Measurements from ENCODE around the gene OSBP2. TPM values are rescaled to one million over a fixed set of nuclear protein-coding genes. Genes with fewer than 3 reads are reported as not detected.

OSBP2 gene
- total RNA-seq, 1 experiment from 2014 or later: 6.2 TPM

DNA sequence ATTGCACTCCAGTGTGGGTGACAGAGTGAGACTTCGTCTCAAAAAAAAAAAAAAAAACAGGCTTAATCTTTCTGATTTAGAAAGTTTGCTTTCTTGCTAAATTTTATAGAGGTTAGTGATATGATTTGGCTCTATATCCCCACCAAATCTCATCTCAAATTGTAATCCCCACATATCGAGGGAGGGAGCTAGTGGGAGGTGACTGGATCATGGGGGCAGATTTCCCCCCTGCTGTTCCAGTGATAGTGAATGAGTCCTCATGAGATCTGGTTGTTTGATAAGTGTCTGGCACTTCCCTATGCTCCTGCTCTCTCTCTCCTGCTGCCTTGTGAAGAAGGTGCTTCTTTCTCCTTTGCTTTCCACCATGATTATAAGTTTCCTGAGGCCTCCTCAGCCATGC lies 90.9 kb downstream of the OSBP2 start:
- TF ChIP-seq, protein P1, sequence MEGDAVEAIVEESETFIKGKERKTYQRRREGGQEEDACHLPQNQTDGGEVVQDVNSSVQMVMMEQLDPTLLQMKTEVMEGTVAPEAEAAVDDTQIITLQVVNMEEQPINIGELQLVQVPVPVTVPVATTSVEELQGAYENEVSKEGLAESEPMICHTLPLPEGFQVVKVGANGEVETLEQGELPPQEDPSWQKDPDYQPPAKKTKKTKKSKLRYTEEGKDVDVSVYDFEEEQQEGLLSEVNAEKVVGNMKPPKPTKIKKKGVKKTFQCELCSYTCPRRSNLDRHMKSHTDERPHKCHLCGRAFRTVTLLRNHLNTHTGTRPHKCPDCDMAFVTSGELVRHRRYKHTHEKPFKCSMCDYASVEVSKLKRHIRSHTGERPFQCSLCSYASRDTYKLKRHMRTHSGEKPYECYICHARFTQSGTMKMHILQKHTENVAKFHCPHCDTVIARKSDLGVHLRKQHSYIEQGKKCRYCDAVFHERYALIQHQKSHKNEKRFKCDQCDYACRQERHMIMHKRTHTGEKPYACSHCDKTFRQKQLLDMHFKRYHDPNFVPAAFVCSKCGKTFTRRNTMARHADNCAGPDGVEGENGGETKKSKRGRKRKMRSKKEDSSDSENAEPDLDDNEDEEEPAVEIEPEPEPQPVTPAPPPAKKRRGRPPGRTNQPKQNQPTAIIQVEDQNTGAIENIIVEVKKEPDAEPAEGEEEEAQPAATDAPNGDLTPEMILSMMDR (IDR thresholded peaks at IDR 0.05; ENCODE audit: insufficient read depth in 1 of 2, low read depth in 1 of 2, low read length in 1 of 2, severe bottlenecking in 1 of 2, unreplicated experiment in 1 of 2): no peak
- H3K27me3 Mint-ChIP-seq (ENCODE audit: insufficient read depth, unreplicated experiment): peaks cover 3% of the 10 kb centered on the region
- no peaks in the 10 kb centered on the region for H3K36me3 ChIP-seq (ENCODE audit: control insufficient read depth, insufficient read depth, low read length)
- H3K4me3 ChIP-seq (ENCODE audit: low read depth, low read length): no peak overlapping the region
- H3K27me3 ChIP-seq (replicated peaks; ENCODE audit: control insufficient read depth, insufficient read depth, low read length): no peaks in the 10 kb centered on the region
- H3K4me1 ChIP-seq: peaks cover 12% of the 10 kb centered on the region
- intact Hi-C loops (cut with micrococcal nuclease; ENCODE audit: unreplicated experiment): no loop called here
- ChIA-PET POLR2A (interaction anchor here (0.7 kb wide), 1 partner anchor 177 kb away, joined by 3 read pairs; no protein-coding TSS in a partner anchor), CTCF (no interaction called here)
- H3K9me3 ChIP-seq: no peaks in the 10 kb centered on the region
- peaks cover 5% of the 10 kb centered on the region for H3K36me3 Mint-ChIP-seq (ENCODE audit: insufficient read depth, unreplicated experiment)
- no peak overlapping the region for H3K27ac Mint-ChIP-seq (ENCODE audit: unreplicated experiment)
- peaks cover 11% of the 10 kb centered on the region for H3K4me1 Mint-ChIP-seq (ENCODE audit: low read depth, unreplicated experiment)
- H3K9me3 Mint-ChIP-seq (ENCODE audit: unreplicated experiment): no peaks in the 10 kb centered on the region
- no peak for DNase-seq
- BruUV-seq (replicated peaks): no TSS peak
- no peak overlapping the region for H3K4me3 Mint-ChIP-seq (ENCODE audit: unreplicated experiment)

DNA sequence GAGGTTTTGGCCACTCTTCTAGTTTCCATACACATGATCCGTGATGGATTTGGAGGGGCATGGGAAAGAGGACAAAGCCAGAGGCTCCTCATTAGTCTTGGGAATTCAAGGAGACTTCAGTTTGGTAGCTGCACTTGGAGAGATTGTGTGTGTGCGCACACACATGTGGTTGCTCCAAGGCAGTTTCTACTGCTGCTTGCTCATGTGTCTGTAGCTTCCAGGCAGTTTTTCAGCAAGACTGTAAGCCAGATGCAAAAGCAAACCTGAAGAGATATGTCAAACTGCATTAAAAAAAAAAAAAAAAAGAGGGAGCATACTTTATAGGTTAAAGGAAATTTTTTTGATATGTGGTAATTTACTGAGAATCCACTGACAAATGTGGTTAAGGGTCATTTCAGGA lies 95.7 kb downstream of the OSBP2 start:
- no peak overlapping the region for H3K4me3 ChIP-seq (ENCODE audit: low read depth, low read length)
- intact Hi-C loops (cut with micrococcal nuclease; ENCODE audit: unreplicated experiment): no loop called here
- H3K9me3 ChIP-seq: no peaks in the 10 kb centered on the region
- no peaks in the 10 kb centered on the region for H3K27me3 ChIP-seq (replicated peaks; ENCODE audit: control insufficient read depth, insufficient read depth, low read length)
- no peaks in the 10 kb centered on the region for H3K4me1 ChIP-seq
- H3K9me3 Mint-ChIP-seq (ENCODE audit: unreplicated experiment): no peaks in the 10 kb centered on the region
- H3K36me3 ChIP-seq (ENCODE audit: control insufficient read depth, insufficient read depth, low read length): no peaks in the 10 kb centered on the region
- H3K27me3 Mint-ChIP-seq (ENCODE audit: insufficient read depth, unreplicated experiment): peaks cover 3% of the 10 kb centered on the region
- no peaks in the 10 kb centered on the region for H3K36me3 Mint-ChIP-seq (ENCODE audit: insufficient read depth, unreplicated experiment)
- TF ChIP-seq, protein P1 (IDR thresholded peaks at IDR 0.05; ENCODE audit: insufficient read depth in 1 of 2, low read depth in 1 of 2, low read length in 1 of 2, severe bottlenecking in 1 of 2, unreplicated experiment in 1 of 2): no peak
- BruUV-seq (replicated peaks): no TSS peak
- H3K4me1 Mint-ChIP-seq (ENCODE audit: low read depth, unreplicated experiment): no peaks in the 10 kb centered on the region
- H3K4me3 Mint-ChIP-seq (ENCODE audit: unreplicated experiment): no peak overlapping the region
- ChIA-PET POLR2A (no interaction called here), CTCF (no interaction called here)
- no peak overlapping the region for H3K27ac Mint-ChIP-seq (ENCODE audit: unreplicated experiment)
- DNase-seq: no peak

DNA sequence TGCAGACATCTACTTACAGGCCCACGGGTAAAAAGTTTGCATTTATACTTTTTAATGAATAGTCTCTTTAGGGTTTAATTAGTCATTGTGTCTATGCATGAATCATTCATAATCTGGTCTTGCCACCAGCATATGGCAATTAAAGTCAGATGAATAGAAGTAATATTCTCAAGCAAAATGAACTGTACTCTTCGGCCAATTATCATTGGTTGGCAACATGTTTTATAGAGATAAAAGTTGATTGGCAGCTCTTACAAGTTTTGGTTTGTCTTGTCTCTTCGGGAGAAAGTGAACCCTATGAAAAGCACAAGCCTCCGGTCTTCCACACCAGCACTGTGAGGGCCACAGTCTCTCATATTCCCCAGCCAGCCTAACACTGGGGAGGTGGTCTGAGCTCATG lies 97.8 kb downstream of the OSBP2 start:
- H3K36me3 Mint-ChIP-seq (ENCODE audit: insufficient read depth, unreplicated experiment): no peaks in the 10 kb centered on the region
- intact Hi-C loops (cut with micrococcal nuclease; ENCODE audit: unreplicated experiment): no loop called here
- Histone ChIP-seq H3K36me3 (ENCODE audit: control insufficient read depth, insufficient read depth, low read length) (no peaks in the 10 kb centered on the region), H3K4me3 (ENCODE audit: low read depth, low read length) (no peak overlapping the region), H3K27me3 (replicated peaks; ENCODE audit: control insufficient read depth, insufficient read depth, low read length) (no peaks in the 10 kb centered on the region), H3K4me1 (no peaks in the 10 kb centered on the region), H3K9me3 (no peaks in the 10 kb centered on the region)
- TF ChIP-seq, protein P1 (IDR thresholded peaks at IDR 0.05; ENCODE audit: insufficient read depth in 1 of 2, low read depth in 1 of 2, low read length in 1 of 2, severe bottlenecking in 1 of 2, unreplicated experiment in 1 of 2): no peak
- no peak overlapping the region for H3K4me3 Mint-ChIP-seq (ENCODE audit: unreplicated experiment)
- no peak overlapping the region for H3K27ac Mint-ChIP-seq (ENCODE audit: unreplicated experiment)
- no peaks in the 10 kb centered on the region for H3K9me3 Mint-ChIP-seq (ENCODE audit: unreplicated experiment)
- DNase-seq: no peak
- POLR2A ChIA-PET: no interaction called here
- CTCF ChIA-PET: no interaction called here
- H3K4me1 Mint-ChIP-seq (ENCODE audit: low read depth, unreplicated experiment): no peaks in the 10 kb centered on the region
- H3K27me3 Mint-ChIP-seq (ENCODE audit: insufficient read depth, unreplicated experiment): peaks cover 3% of the 10 kb centered on the region
- BruUV-seq (replicated peaks): no TSS peak
